Hepatocyte (in vitro differentiated cells): ENCODE measurements around the gene SPIB.

Experiments used
- CTCF ChIP-seq: fragments of 200-600 bp; sonication (generic); IDR thresholded peaks from 2 replicates; pipeline ENCODE4 v1.5.1; 2016; ENCODE audit warnings: antibody characterized with exemption, mild to moderate bottlenecking; ENCODE audit not compliant: poor library complexity
- EZH2 ChIP-seq: fragments of 200-600 bp; sonication (generic); IDR thresholded peaks from 2 replicates; pipeline ENCODE4 v1.6.1; 2016; ENCODE audit warnings: antibody characterized with exemption, mild to moderate bottlenecking, borderline replicate concordance
- EZH2phosphoT487 ChIP-seq: fragments of 200-600 bp; sonication (generic); IDR thresholded peaks from one replicate; pipeline ENCODE4 v1.6.1; 2018; ENCODE audit warnings: antibody characterized with exemption, mild to moderate bottlenecking, low read depth, moderate library complexity; ENCODE audit not compliant: unreplicated experiment, severe bottlenecking

GRCh38 chr19:50401605-50402450 lies 16.9 kb upstream of the SPIB start:
- TF ChIP-seq CTCF (no peak), EZH2 (no peak), EZH2phosphoT487 (no peak)
